LoVo (cell line): Measurements from ENCODE around the gene FOXD4L6.
"Not testable (repeated sequence)": the region's sequence is repeated elsewhere in the genome, so short reads cannot be mapped to it uniquely, and the experiment has no call there.

ENCODE experiments used
- DNase-seq: peaks from one replicate; pipeline ENCODE4 v3.0.0-alpha.2; 2016; ENCODE audit warnings: low spot score

Gene FOXD4L6

GRCh38 chr9:41128581-41128980 is at the start of gene FOXD4L6:
TSS of gene FOXD4L6 (minus strand) at chr9:41128681. CDS start at chr9:41128383, 298 bp downstream.
- DNase-seq: not testable (repeated sequence)

- DNase-seq: not testable (repeated sequence)
These were observed 46.5 kb upstream of the FOXD4L6 start for GRCh38 chr9:41174994-41175393.

GRCh38 chr9:41150116-41150515 is 21.6 kb upstream of the FOXD4L6 start:
- not testable (repeated sequence) for DNase-seq

- not testable (repeated sequence) for DNase-seq
These were observed 13.4 kb upstream of the FOXD4L6 start for GRCh38 chr9:41141878-41142277.

- DNase-seq: not testable (repeated sequence)
These were observed 1.6 kb downstream of the FOXD4L6 start for GRCh38 chr9:41126746-41127446.

- not testable (repeated sequence) for DNase-seq
These were observed 2.5 kb downstream of the FOXD4L6 start for GRCh38 chr9:41125936-41126335.

- DNase-seq: not testable (repeated sequence)
These were observed 3.3 kb downstream of the FOXD4L6 start for GRCh38 chr9:41125109-41125658.

- DNase-seq: not testable (repeated sequence)
These were observed 4.0 kb downstream of the FOXD4L6 start for GRCh38 chr9:41124250-41125108.

- not testable (repeated sequence) for DNase-seq
These were observed 4.7 kb downstream of the FOXD4L6 start for GRCh38 chr9:41123812-41124211.

GRCh38 chr9:41123396-41123795 is 5.1 kb downstream of the FOXD4L6 start:
- DNase-seq: not testable (repeated sequence)

GRCh38 chr9:41120696-41121095 is 7.8 kb downstream of the FOXD4L6 start:
- not testable (repeated sequence) for DNase-seq

GRCh38 chr9:41119719-41120118 is 8.8 kb downstream of the FOXD4L6 start:
- DNase-seq: not testable (repeated sequence)

- DNase-seq: not testable (repeated sequence)
These were observed 9.2 kb downstream of the FOXD4L6 start for GRCh38 chr9:41119311-41119710.

GRCh38 chr9:41113348-41113747 is 15.1 kb downstream of the FOXD4L6 start:
- DNase-seq: not testable (repeated sequence)

- not testable (repeated sequence) for DNase-seq
These were observed 17.1 kb downstream of the FOXD4L6 start for GRCh38 chr9:41111414-41111813.

- DNase-seq: not testable (repeated sequence)
These were observed 17.6 kb downstream of the FOXD4L6 start for GRCh38 chr9:41110913-41111312.

- not testable (repeated sequence) for DNase-seq
These were observed 19.2 kb downstream of the FOXD4L6 start for GRCh38 chr9:41109253-41109652.

GRCh38 chr9:41108816-41109215 is 19.7 kb downstream of the FOXD4L6 start:
- not testable (repeated sequence) for DNase-seq

GRCh38 chr9:41106472-41107116 is 21.9 kb downstream of the FOXD4L6 start:
- DNase-seq: not testable (repeated sequence)

GRCh38 chr9:41105557-41106253 is 22.8 kb downstream of the FOXD4L6 start:
- not testable (repeated sequence) for DNase-seq

GRCh38 chr9:41104542-41104941 is 23.9 kb downstream of the FOXD4L6 start:
- DNase-seq: not testable (repeated sequence)
